Erythroblast (primary cell): ENCODE results near the gene DSPP.

ENCODE experiments used
- GATA1 ChIP-seq: IDR thresholded peaks from 2 replicates; pipeline ENCODE4 v1.6.1; 2011; ENCODE audit warnings: low read depth, mild to moderate bottlenecking, control low read depth, low read length, moderate library complexity
- POLR2A ChIP-seq: IDR thresholded peaks from 2 replicates; pipeline ENCODE4 v1.6.1; 2011; ENCODE audit warnings: mild to moderate bottlenecking, low read length

- TF ChIP-seq POLR2A (no peak), GATA1 (no peak)
These were observed 24.9 kb downstream of the DSPP start for GRCh38 chr4:87633243-87633642.
